SK-N-DZ (cell line): ENCODE measurements around the gene OR5D13. TPM values are rescaled to one million over a fixed set of nuclear protein-coding genes. Genes with fewer than 3 reads are reported as not detected.

Experiments
- DNase-seq: peaks from one replicate; pipeline ENCODE4 v3.0.0-alpha.2; 2015; ENCODE audit warnings: low spot score
- polyA plus RNA-seq, 2 experiments: library from polyadenylated mRNA; depleted of rRNA; stranded (reverse); fragments of >200 nt; gene quantifications; 2 replicates each; pipeline ENCODE4 v1.2.3, GENCODE V29; 2014

The OR5D13 gene, protein sequence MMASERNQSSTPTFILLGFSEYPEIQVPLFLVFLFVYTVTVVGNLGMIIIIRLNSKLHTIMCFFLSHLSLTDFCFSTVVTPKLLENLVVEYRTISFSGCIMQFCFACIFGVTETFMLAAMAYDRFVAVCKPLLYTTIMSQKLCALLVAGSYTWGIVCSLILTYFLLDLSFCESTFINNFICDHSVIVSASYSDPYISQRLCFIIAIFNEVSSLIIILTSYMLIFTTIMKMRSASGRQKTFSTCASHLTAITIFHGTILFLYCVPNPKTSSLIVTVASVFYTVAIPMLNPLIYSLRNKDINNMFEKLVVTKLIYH
- not detected in 2 replicates for polyA plus RNA-seq (2014; cell fraction: cytosol; rRNA removed)
- not detected in 2 replicates for polyA plus RNA-seq (2014; cell fraction: nucleus; rRNA removed)

DNA sequence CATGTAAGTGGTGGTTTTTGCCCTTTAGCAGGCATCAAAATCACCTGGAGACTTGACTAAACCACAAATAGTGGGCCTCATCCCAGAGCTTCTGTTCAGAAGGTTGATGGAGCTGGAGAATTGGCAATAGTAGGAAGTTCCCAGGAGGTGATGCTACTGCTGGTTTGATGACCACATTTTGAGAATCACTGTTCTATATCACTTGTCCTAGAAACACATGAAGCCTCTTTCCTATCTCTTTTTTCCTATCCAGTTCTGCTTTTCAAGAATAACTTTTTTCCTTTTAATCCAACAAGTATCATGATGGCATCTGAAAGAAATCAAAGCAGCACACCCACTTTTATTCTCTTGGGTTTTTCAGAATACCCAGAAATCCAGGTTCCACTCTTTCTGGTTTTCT, at the start of gene OR5D13:
TSS of gene OR5D13 (plus strand) at position 301 of the 400 bp plus-strand sequence. CDS start at position 301, 0 bp downstream.
- no peak for DNase-seq

DNA sequence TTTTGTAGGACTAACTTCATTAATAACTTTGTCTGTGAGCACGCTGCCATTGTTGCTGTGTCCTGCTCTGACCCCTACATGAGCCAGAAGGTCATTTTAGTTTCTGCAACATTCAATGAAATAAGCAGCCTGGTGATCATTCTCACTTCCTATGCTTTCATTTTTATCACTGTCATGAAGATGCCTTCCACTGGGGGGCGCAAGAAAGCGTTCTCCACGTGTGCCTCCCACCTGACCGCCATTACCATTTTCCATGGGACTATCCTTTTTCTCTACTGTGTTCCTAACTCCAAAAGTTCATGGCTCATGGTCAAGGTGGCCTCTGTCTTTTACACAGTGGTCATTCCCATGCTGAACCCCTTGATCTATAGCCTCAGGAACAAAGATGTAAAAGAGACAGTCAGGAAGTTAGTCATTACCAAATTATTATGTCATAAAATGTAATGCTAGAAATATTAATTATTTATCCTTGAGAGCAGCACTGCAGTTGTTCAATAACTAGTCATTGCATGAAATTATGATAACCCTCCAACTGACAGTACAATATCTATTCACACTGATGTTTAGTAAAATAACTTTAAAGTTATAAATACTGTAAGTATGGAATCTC, 46.4 kb upstream of the OR5D13 start:
- DNase-seq = no peak

DNA sequence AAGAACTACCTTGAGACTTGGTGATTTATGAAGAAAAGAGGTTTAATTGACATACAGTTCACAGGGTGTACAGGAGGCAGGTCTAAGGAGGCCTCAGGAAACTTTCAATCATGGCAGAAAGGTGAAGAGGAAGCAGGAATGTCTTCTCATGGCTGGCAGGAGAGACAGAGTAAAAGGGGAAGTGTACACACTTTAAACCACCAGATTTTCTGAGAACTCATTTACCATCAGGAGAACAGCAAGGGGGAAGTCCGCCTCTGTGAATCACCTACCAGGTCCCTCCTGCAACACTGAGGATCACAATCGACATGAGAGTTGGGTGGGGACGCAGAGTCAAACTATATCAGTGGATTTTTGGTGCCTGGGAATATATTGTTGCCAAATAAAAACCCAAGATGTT, 40.3 kb upstream of the OR5D13 start:
- DNase-seq = no peak

DNA sequence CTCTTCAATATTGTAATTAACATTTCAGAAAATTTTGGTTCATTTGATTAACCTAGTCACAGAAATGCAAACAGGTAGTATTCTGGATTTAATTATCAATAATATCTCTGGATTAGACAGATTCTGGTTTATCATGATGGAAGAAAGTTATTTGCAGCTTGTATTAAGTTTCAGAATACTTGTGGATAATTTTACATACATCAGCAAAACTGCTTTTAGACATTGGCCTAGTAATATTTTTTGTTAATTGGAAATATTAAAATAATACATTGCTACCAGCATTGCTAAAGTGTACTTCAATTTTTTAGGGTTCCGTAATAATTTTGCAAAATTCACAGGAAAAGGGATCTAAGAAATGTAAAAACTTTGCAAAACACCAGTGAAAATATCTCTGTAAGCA, 18.4 kb downstream of the OR5D13 start:
- DNase-seq = no peak

DNA sequence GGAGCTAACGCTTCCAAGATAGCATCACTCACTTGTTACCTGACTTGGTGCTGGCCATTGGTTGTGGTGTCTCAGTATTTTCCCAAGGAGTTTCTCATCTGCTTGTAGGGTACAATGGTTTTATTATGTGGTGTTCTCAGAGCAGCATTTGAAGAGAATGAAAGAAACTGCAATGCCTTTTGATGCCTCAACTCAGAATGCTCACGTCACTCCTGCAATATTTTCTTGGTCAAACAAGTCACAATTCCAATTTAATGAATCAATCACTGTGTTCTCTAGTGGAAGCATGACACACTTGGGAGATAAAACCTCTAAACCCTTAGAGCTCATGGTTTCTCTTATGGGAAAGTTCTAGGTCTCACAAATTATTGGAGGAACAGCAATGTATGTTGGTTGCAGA, 20.1 kb downstream of the OR5D13 start:
- no peak for DNase-seq

DNA sequence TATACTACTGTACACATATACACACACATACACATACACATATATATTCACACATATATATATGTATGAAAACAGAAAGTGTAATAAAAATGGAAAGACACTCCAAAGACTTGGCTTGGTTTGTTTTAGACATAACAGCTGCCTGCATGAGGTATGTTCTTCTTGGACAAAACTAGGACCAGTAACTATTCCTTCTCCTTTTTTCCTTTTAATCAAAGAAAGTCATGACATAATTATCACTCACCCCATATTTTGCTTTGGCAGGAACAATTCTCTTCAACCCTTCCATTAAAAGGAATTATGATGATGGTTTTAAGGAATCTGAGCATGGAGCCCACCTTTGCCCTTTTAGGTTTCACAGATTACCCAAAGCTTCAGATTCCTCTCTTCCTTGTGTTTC, 22.0 kb downstream of the OR5D13 start, which contains the start of gene OR5D14:
TSS of gene OR5D14 (plus strand) at position 301 of the 400 bp plus-strand sequence. CDS start at position 301, 0 bp downstream.
- DNase-seq = no peak

DNA sequence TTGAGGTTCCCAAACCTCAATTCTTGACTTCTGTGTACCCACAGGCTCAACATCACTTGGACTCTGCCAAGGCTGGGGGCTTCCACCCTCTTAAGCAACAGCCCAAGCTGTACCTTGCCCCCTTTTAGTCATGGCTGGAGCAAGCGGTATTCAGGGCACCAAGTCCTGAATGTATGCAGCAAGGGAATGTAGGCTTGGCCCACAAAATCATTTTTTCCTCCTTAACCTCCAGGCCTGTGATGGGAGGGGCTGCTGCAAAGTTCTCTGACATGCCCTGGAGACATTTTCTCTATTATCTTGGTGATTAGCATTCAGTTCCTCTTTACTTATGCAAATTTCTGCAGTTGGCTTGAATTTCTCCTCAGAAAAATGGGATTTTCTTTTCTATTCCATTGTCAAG, 33.0 kb downstream of the OR5D13 start:
- no peak for DNase-seq

DNA sequence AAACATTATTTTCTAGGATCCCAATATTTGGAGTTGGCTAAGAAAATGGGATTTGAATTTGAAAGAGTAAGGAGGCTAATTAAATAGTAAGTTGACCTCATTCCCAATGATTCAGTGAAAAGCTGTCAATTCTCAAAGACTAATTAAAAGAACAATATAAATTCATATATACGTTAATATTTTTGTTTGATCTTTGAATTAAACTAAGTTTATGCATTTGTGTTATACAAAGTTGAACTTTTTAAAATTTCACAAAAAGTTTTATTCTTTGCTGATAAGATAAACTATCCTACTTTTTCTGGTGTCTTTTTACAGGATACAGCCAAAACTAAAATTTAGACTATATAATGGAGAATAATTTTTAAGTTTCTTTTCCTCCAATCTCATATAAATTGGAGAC, 37.8 kb downstream of the OR5D13 start, which contains the start of gene OR5L1:
TSS of gene OR5L1 (plus strand) at position 301 of the 400 bp plus-strand sequence. CDS start 100 bp downstream, outside the sequence.
- DNase-seq = no peak

DNA sequence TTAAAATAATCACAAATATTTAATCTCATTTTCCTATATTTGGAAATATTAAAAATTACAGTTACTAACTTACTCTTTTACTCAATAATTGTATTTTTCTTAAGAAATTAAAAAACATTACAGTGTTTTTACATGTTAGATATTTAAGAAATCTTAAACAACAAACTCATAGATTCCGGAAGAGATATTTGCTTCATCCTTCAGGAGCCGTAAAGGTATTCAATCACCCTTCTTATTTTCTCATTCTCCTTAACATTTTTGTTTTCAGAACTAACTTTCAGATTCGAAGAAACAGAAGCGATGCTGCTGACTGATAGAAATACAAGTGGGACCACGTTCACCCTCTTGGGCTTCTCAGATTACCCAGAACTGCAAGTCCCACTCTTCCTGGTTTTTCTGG, 46.1 kb downstream of the OR5D13 start, which contains the start of gene OR5D18:
TSS of gene OR5D18 (plus strand) at position 301 of the 400 bp plus-strand sequence. CDS start at position 301, 0 bp downstream.
- DNase-seq = no peak
